ENCODE results near the gene EFNB2. TPM values are rescaled to one million over a fixed set of nuclear protein-coding genes. Genes with fewer than 3 reads are reported as not detected.

The EFNB2 gene
- total RNA-seq, 4 donors from 2014 or later, result 12.1 to 41.3 (median 26.4) TPM

GRCh38 chr13:106499896-106500295, 35.6 kb downstream of the EFNB2 start:
- intact Hi-C loops (cut with DNase I; ENCODE audit: low total_unique reads), result no loop called here
- no peak overlapping the region for H3K4me3 ChIP-seq (ENCODE audit: low read depth, poor library complexity, severe bottlenecking)
- TF ChIP-seq POLR2A (IDR thresholded peaks at IDR 0.05), result no peak
- TF ChIP-seq CTCF (IDR thresholded peaks at IDR 0.05), result no peak
- no peak for DNase-seq (ENCODE audit: low spot score in 2 of 2)
- 62 to 70% methylated on average over 4 of the region's 4 CpGs for WGBS, 2 donors

GRCh38 chr13:106499113-106499512, 36.3 kb downstream of the EFNB2 start:
- intact Hi-C loops (cut with DNase I; ENCODE audit: low total_unique reads), result no loop called here
- DNase-seq (ENCODE audit: low spot score in 2 of 2), result no peak

GRCh38 chr13:106498571-106498970, 36.9 kb downstream of the EFNB2 start:
- 50 to 52% methylated on average over 1 of the region's 1 CpG for WGBS, 2 donors
- intact Hi-C loops (cut with DNase I; ENCODE audit: low total_unique reads), result no loop called here
- TF ChIP-seq POLR2A (IDR thresholded peaks at IDR 0.05), result no peak
- DNase-seq (ENCODE audit: low spot score in 2 of 2), result no peak
- no peak overlapping the region for H3K4me3 ChIP-seq (ENCODE audit: low read depth, poor library complexity, severe bottlenecking)

More at GRCh38 chr13:106499113-106499512, 36.3 kb downstream of the EFNB2 start:
- TF ChIP-seq CTCF (IDR thresholded peaks at IDR 0.05), result no peak
- no peak for TF ChIP-seq POLR2A (IDR thresholded peaks at IDR 0.05)
- WGBS, 2 donors, result 78 to 84% methylated on average over 2 of the region's 2 CpGs
- no peak overlapping the region for H3K4me3 ChIP-seq (ENCODE audit: low read depth, poor library complexity, severe bottlenecking)

GRCh38 chr13:106498158-106498557, 37.3 kb downstream of the EFNB2 start:
- 58 to 64% methylated on average over 3 of the region's 3 CpGs for WGBS, 2 donors
- no peak overlapping the region for H3K4me3 ChIP-seq (ENCODE audit: low read depth, poor library complexity, severe bottlenecking)
- DNase-seq (ENCODE audit: low spot score in 2 of 2), result no peak
- no peak for TF ChIP-seq CTCF (IDR thresholded peaks at IDR 0.05)
- intact Hi-C loops (cut with DNase I; ENCODE audit: low total_unique reads), result no loop called here

GRCh38 chr13:106497079-106497478, 38.4 kb downstream of the EFNB2 start:
- intact Hi-C loops (cut with DNase I; ENCODE audit: low total_unique reads), result no loop called here
- no peak for DNase-seq (ENCODE audit: low spot score in 2 of 2)
- H3K4me3 ChIP-seq (ENCODE audit: low read depth, poor library complexity, severe bottlenecking), result no peak overlapping the region
- TF ChIP-seq POLR2A (IDR thresholded peaks at IDR 0.05), result no peak
- TF ChIP-seq CTCF (IDR thresholded peaks at IDR 0.05), result no peak
- WGBS, 2 donors, result 54 to 60% methylated on average over 1 of the region's 1 CpG

GRCh38 chr13:106496072-106496997, 39.1 kb downstream of the EFNB2 start:
- DNase-seq (ENCODE audit: low spot score in 2 of 2), result no peak
- TF ChIP-seq CTCF (IDR thresholded peaks at IDR 0.05) (no peak), POLR2A (IDR thresholded peaks at IDR 0.05) (no peak)

More at GRCh38 chr13:106496072-106496997, 39.1 kb downstream of the EFNB2 start:
- 65 to 71% methylated on average over 6 of the region's 6 CpGs for WGBS, 2 donors
- H3K4me3 ChIP-seq (ENCODE audit: low read depth, poor library complexity, severe bottlenecking), result no peak overlapping the region
- intact Hi-C loops (cut with DNase I; ENCODE audit: low total_unique reads), result no loop called here
